ENCODE data around the gene DPM1. TPM values are rescaled to one million over a fixed set of nuclear protein-coding genes. Genes with fewer than 3 reads are reported as not detected.

The DPM1 gene
- total and polyA plus RNA-seq, 2 donors (not counting 3 experiments of a cell fraction or from before 2014, with no cell fraction given), result 33.9 to 41.9 TPM

DNA sequence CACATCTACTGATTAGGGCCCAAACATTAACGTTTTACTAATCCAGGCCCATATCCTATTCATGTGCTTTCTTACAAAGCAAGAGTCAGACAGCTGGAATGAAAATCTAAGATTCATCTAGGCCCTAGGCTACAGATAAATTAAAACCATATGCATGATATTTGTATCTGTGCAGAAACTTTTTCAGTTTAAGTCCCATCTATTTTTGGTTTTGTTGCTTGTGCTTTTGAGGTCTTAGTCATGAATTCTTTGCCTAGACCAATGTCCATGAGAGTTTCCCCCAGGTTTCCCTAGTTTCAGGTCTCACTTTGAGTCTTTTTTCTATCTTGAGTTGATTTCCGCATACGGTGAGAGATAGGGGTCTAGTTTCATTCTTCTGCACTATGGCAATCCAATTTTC, 47.3 kb downstream of the DPM1 start:
- peaks cover 0 to 10% of the 10 kb centered on the region in 2 experiments for H3K36me3 ChIP-seq (ENCODE audit: control insufficient read depth in 2 of 2, extremely low read depth in 1 of 2, insufficient read depth in 2 of 2, low read length in 2 of 2)
- H3K9ac ChIP-seq (replicated peaks; ENCODE audit: extremely low read depth, insufficient read depth, low read length), result no peak overlapping the region
- no peak overlapping the region for H2AFZ ChIP-seq (ENCODE audit: low read depth, low read length)
- no peak for TF ChIP-seq MYC (IDR thresholded peaks at IDR 0.05; ENCODE audit: low read depth, low read length)
- TF ChIP-seq EZH2 (IDR thresholded peaks at IDR 0.05; ENCODE audit: borderline replicate concordance, low read depth, low read length, severe bottlenecking), result no peak
- TF ChIP-seq, protein P1, sequence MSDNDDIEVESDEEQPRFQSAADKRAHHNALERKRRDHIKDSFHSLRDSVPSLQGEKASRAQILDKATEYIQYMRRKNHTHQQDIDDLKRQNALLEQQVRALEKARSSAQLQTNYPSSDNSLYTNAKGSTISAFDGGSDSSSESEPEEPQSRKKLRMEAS (IDR thresholded peaks at IDR 0.05; ENCODE audit: insufficient read depth, insufficient read length), result no peak
- no peak for TF ChIP-seq POLR2A (IDR thresholded peaks at IDR 0.05; ENCODE audit: low read depth, low read length)
- TF ChIP-seq JUN (IDR thresholded peaks at IDR 0.05; ENCODE audit: borderline replicate concordance, insufficient read depth, insufficient read length, low read depth), result no peak
- TF ChIP-seq, protein P2, sequence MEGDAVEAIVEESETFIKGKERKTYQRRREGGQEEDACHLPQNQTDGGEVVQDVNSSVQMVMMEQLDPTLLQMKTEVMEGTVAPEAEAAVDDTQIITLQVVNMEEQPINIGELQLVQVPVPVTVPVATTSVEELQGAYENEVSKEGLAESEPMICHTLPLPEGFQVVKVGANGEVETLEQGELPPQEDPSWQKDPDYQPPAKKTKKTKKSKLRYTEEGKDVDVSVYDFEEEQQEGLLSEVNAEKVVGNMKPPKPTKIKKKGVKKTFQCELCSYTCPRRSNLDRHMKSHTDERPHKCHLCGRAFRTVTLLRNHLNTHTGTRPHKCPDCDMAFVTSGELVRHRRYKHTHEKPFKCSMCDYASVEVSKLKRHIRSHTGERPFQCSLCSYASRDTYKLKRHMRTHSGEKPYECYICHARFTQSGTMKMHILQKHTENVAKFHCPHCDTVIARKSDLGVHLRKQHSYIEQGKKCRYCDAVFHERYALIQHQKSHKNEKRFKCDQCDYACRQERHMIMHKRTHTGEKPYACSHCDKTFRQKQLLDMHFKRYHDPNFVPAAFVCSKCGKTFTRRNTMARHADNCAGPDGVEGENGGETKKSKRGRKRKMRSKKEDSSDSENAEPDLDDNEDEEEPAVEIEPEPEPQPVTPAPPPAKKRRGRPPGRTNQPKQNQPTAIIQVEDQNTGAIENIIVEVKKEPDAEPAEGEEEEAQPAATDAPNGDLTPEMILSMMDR (IDR thresholded peaks at IDR 0.05; ENCODE audit: extremely low read depth in 1 of 2, insufficient read depth in 1 of 2, low read depth in 1 of 2, low read length in 2 of 2), result no peak
- no peak for TF ChIP-seq POLR2AphosphoS5 (IDR thresholded peaks at IDR 0.05; ENCODE audit: insufficient read depth, low read depth, low read length)
- no peak for TF ChIP-seq FOS (IDR thresholded peaks at IDR 0.05; ENCODE audit: borderline replicate concordance, insufficient read depth, low read length)
- no peak for TF ChIP-seq GATA2 (IDR thresholded peaks at IDR 0.05; ENCODE audit: insufficient read depth, insufficient read length, low read depth, low read length)
- H4K20me1 ChIP-seq (replicated peaks; ENCODE audit: control insufficient read depth, extremely low read depth, insufficient read depth, low read length), result peaks cover 32% of the 10 kb centered on the region
- H3K4me1 ChIP-seq (ENCODE audit: control insufficient read depth, extremely low read depth, insufficient read depth, low read length), result peaks cover 27% of the 10 kb centered on the region
- dilution Hi-C loops (cut with MboI; ENCODE audit: extremely low pct_ligation_motif_present, low sequenced_read_pairs) (no loop called here), intact Hi-C loops (cut with micrococcal nuclease) (no loop called here)
- no peaks in the 10 kb centered on the region for H3K27me3 ChIP-seq (ENCODE audit: control insufficient read depth in 2 of 2, insufficient read depth in 2 of 2, low read length in 2 of 2)
- ChIA-PET POLR2A (no interaction called here), CTCF (interaction anchor here (2.1 to 2.2 kb wide), 2 partner anchors 12 to 116 kb away, joined by 5 to 7 read pairs; partner anchors contain the start of gene BCAS4)
- DNase-seq (ENCODE audit: low read depth, low spot score) (no peak), FAIRE-seq (no peak)
- peaks cover 98% of the 10 kb centered on the region for H3K79me2 ChIP-seq (ENCODE audit: control insufficient read depth, insufficient read depth, low read length)
- no peak overlapping the region for H3K4me2 ChIP-seq (ENCODE audit: insufficient read depth, low read length)
- no peaks in the 10 kb centered on the region for H3K9me1 ChIP-seq (replicated peaks; ENCODE audit: control insufficient read depth, extremely low read depth, insufficient read depth, low read length)
- no TSS peak for BruUV-seq (replicated peaks)
- no peak overlapping the region for H3K27ac ChIP-seq (ENCODE audit: insufficient read depth, low read depth, low read length)
- H3K4me3 ChIP-seq (replicated peaks in 1 of 3; ENCODE audit: insufficient read depth in 1 of 3, low read depth in 1 of 3, low read length in 3 of 3), result no peak overlapping the region
- H3K9me3 ChIP-seq (replicated peaks; ENCODE audit: control insufficient read depth, insufficient read depth, low read length), result no peaks in the 10 kb centered on the region
